Measurements from ENCODE around the gene IKBKE.
A peak's percentile ranks its signal among the peaks of the same experiment; 100 is the strongest.

IKBKE gene

DNA sequence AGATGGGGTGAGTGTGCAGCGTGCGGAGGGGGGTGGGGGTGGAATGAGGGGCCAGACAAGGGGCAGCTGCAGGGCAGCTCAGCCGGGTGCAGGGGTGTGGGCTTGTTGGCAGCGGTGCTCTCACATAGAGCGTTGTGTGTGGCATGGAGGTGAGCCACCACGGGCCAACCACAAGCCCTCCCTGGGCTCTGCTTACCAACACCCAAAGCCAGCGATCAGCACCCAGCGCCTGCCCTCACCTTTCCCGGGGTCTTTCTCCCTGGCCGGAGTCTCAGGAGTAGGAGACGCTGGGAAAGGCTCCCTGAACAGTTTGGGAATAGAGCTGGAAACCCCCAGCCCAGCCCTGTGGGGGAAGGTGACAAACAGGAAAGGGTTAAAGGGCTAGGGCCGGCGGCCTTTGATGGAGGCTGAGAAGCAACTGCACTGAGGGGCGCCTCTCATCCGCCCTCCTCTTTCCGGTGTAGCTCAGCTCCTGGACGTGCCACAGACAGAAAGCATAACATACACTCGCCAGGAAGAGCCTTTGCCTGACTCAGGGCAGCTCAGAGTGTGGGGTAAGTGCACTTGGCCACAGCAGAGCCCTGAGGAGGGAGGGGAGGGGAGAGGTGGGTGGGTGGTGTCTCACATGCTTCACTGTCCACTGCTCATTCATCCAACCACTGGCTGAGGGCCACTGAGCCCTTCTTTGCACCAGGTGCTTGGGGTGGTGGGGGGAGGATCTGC is 577 bp downstream of the IKBKE start:
- TF ChIP-seq EZH2phosphoT487 (IDR thresholded peaks at IDR 0.05; ENCODE audit: borderline replicate concordance), result no peak
- TF ChIP-seq, protein P1, sequence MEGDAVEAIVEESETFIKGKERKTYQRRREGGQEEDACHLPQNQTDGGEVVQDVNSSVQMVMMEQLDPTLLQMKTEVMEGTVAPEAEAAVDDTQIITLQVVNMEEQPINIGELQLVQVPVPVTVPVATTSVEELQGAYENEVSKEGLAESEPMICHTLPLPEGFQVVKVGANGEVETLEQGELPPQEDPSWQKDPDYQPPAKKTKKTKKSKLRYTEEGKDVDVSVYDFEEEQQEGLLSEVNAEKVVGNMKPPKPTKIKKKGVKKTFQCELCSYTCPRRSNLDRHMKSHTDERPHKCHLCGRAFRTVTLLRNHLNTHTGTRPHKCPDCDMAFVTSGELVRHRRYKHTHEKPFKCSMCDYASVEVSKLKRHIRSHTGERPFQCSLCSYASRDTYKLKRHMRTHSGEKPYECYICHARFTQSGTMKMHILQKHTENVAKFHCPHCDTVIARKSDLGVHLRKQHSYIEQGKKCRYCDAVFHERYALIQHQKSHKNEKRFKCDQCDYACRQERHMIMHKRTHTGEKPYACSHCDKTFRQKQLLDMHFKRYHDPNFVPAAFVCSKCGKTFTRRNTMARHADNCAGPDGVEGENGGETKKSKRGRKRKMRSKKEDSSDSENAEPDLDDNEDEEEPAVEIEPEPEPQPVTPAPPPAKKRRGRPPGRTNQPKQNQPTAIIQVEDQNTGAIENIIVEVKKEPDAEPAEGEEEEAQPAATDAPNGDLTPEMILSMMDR (conservative IDR thresholded peaks at IDR 0.05; ENCODE audit: low read length), result no peak
- Histone ChIP-seq H3K4me1 (ENCODE audit: insufficient read depth, low read length, poor library complexity, severe bottlenecking) (peaks cover 64% of the 10 kb centered on the region), H3K79me2 (ENCODE audit: insufficient read depth, low read length) (peaks cover 33% of the 10 kb centered on the region), H3K36me3 (ENCODE audit: insufficient read depth, low read length) (peaks cover 17% of the 10 kb centered on the region; the same call in 1 of the 2 replicates), H3K4me3 (ENCODE audit: low read length, poor library complexity, severe bottlenecking) (peak overlapping the region; percentile 89), H2AFZ (ENCODE audit: low read length) (peak overlapping the region; percentile 88), H3F3A (ENCODE audit: low read depth) (no peaks in the 10 kb centered on the region), H4K20me1 (ENCODE audit: insufficient read depth, low read length, poor library complexity, severe bottlenecking) (peaks cover 16% of the 10 kb centered on the region), H3K27me3 (ENCODE audit: insufficient read depth, low read length, poor library complexity, severe bottlenecking) (no peaks in the 10 kb centered on the region), H3K9me2 (replicated peaks; ENCODE audit: low read depth, low read length) (no peaks in the 10 kb centered on the region), H3K9ac (ENCODE audit: low read depth, low read length, poor library complexity, severe bottlenecking) (peak overlapping the region; percentile 84), H3K4me2 (ENCODE audit: low read depth, low read length, poor library complexity, severe bottlenecking) (peak overlapping the region; percentile 94), H3K9me3 (ENCODE audit: insufficient read depth, low read depth, low read length) (no peaks in the 10 kb centered on the region)

DNA sequence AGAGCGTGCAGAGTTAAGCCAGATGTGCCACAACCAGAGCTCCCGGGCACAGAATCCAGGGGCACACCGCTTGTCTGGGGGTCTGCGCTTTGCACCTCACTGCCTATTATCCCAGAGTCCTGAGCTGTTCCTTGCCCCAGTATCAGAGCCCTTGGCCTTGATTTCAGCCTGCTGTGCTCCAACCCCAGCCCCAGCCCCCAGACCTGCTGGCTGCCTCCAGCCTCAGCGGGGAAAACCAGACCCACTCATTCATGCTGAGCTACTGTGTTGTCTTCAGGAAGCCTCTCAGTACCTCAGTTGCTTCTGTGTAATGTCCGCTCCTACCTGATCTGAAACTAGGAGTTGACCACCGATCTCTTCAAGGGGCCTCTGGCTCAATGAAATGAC is 1.1 kb downstream of the IKBKE start:
- Histone ChIP-seq H2AFZ (ENCODE audit: low read length) (no peak overlapping the region), H3K4me1 (ENCODE audit: insufficient read depth, low read length, poor library complexity, severe bottlenecking) (peaks cover 60% of the 10 kb centered on the region), H3K4me3 (ENCODE audit: low read length, poor library complexity, severe bottlenecking) (peak overlapping the region; percentile 89)

DNA sequence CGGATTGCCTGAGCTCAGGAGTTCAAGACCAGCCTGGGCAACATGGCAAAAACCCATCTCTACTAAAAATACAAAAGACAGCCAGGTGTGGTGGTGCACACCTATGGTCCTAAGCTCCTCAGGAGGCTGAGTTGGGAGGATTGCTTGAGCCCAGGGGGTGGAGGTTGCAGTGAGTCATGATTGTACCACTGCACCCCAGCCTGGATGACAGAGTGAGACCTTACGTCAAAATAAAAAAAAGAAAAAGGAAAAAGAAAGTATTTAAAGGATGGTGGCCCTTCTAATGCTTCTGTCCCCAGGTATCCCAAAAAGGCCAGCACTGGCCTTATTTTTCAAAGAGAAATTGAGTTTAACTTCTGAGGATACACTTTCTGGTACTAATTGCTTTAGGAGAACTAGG is 1.7 kb downstream of the IKBKE start:
- peaks cover 16% of the 10 kb centered on the region for H4K20me1 ChIP-seq (ENCODE audit: insufficient read depth, low read length, poor library complexity, severe bottlenecking)
- TF ChIP-seq EZH2phosphoT487 (IDR thresholded peaks at IDR 0.05; ENCODE audit: borderline replicate concordance), result no peak
- TF ChIP-seq, protein P1 (conservative IDR thresholded peaks at IDR 0.05; ENCODE audit: low read length), result no peak
- H3K36me3 ChIP-seq (ENCODE audit: insufficient read depth, low read length), result peaks cover 28% of the 10 kb centered on the region; the same call in 1 of the 2 replicates
- no peaks in the 10 kb centered on the region for H3F3A ChIP-seq (ENCODE audit: low read depth)
- peaks cover 55% of the 10 kb centered on the region for H3K4me1 ChIP-seq (ENCODE audit: insufficient read depth, low read length, poor library complexity, severe bottlenecking)
- no peaks in the 10 kb centered on the region for H3K27me3 ChIP-seq (ENCODE audit: insufficient read depth, low read length, poor library complexity, severe bottlenecking)
- H3K4me3 ChIP-seq (ENCODE audit: low read length, poor library complexity, severe bottlenecking), result peak overlapping the region; percentile 89
- no peaks in the 10 kb centered on the region for H3K9me3 ChIP-seq (ENCODE audit: insufficient read depth, low read depth, low read length)
- H3K9ac ChIP-seq (ENCODE audit: low read depth, low read length, poor library complexity, severe bottlenecking), result peak overlapping the region; percentile 84
- H2AFZ ChIP-seq (ENCODE audit: low read length), result no peak overlapping the region
- no peaks in the 10 kb centered on the region for H3K9me2 ChIP-seq (replicated peaks; ENCODE audit: low read depth, low read length)
- H3K4me2 ChIP-seq (ENCODE audit: low read depth, low read length, poor library complexity, severe bottlenecking), result peak overlapping the region; percentile 94
- peaks cover 33% of the 10 kb centered on the region for H3K79me2 ChIP-seq (ENCODE audit: insufficient read depth, low read length)

More for the DNA sequence above, 1.1 kb downstream of the IKBKE start:
- H3K36me3 ChIP-seq (ENCODE audit: insufficient read depth, low read length), result peaks cover 22% of the 10 kb centered on the region; the same call in 1 of the 2 replicates
- no peaks in the 10 kb centered on the region for H3K27me3 ChIP-seq (ENCODE audit: insufficient read depth, low read length, poor library complexity, severe bottlenecking)
- no peaks in the 10 kb centered on the region for H3K9me2 ChIP-seq (replicated peaks; ENCODE audit: low read depth, low read length)
- H4K20me1 ChIP-seq (ENCODE audit: insufficient read depth, low read length, poor library complexity, severe bottlenecking), result peaks cover 16% of the 10 kb centered on the region
- H3K9ac ChIP-seq (ENCODE audit: low read depth, low read length, poor library complexity, severe bottlenecking), result peak overlapping the region; percentile 84
- H3K9me3 ChIP-seq (ENCODE audit: insufficient read depth, low read depth, low read length), result no peaks in the 10 kb centered on the region
- peak overlapping the region; percentile 94 for H3K4me2 ChIP-seq (ENCODE audit: low read depth, low read length, poor library complexity, severe bottlenecking)
- H3F3A ChIP-seq (ENCODE audit: low read depth), result no peaks in the 10 kb centered on the region
- peaks cover 33% of the 10 kb centered on the region for H3K79me2 ChIP-seq (ENCODE audit: insufficient read depth, low read length)
- no peak for TF ChIP-seq EZH2phosphoT487 (IDR thresholded peaks at IDR 0.05; ENCODE audit: borderline replicate concordance)
- TF ChIP-seq, protein P1 (conservative IDR thresholded peaks at IDR 0.05; ENCODE audit: low read length), result no peak
